ENCODE results near the gene MPP1. TPM values are rescaled to one million over a fixed set of nuclear protein-coding genes. Genes with fewer than 3 reads are reported as not detected.

MPP1 gene
- total RNA-seq, 6 donors from 2014 or later = 34.2 to 88.0 (median 52.4) TPM

- ATAC-seq (ENCODE audit: low FRiP score in 2 of 2) = peak in 1 of 2 donors; percentile 20
- Histone ChIP-seq H3K27me3 (no peaks in the 10 kb centered on the region), H3K4me3 (peak overlapping the region in 3 of 4 donors; percentile 55 to 59 (median 56)), H3K27ac (peak overlapping the region in 2 of 4 donors; percentile 90 to 91), H3K9me3 (no peaks in the 10 kb centered on the region), H3K4me1 (peaks cover 0 to 13% (median 5%) of the 10 kb centered on the region in 4 donors), H3K36me3 (no peaks in the 10 kb centered on the region)
- no peak for TF ChIP-seq POLR2A (IDR thresholded peaks at IDR 0.05)
- no peak for TF ChIP-seq EP300 (IDR thresholded peaks at IDR 0.05)
- no peak for TF ChIP-seq POLR2AphosphoS5 (IDR thresholded peaks at IDR 0.05)
- no peak for TF ChIP-seq CTCF (IDR thresholded peaks at IDR 0.05)
- WGBS, 2 donors = 36 to 56% methylated on average over 6 to 9 of the region's 9 CpGs
- DNase-seq = no peak
Measured at GRCh38 chrX:154751669-154752271, 53.5 kb downstream of the MPP1 start.

GRCh38 chrX:154751203-154751668, 54.0 kb downstream of the MPP1 start:
- Histone ChIP-seq H3K27ac (peak overlapping the region; percentile 80 to 91 (median 86)), H3K9me3 (no peaks in the 10 kb centered on the region), H3K36me3 (no peaks in the 10 kb centered on the region), H3K27me3 (no peaks in the 10 kb centered on the region), H3K4me1 (peaks cover 0 to 13% (median 5%) of the 10 kb centered on the region in 4 donors), H3K4me3 (peak overlapping the region in 3 of 4 donors; percentile 55 to 59 (median 56))
- WGBS, 2 donors = 15 to 48% methylated on average over 4 to 7 of the region's 20 CpGs
- ATAC-seq (ENCODE audit: low FRiP score in 2 of 2) (peak; percentile 32 to 37), DNase-seq (no peak)
- no peak for TF ChIP-seq EP300 (IDR thresholded peaks at IDR 0.05)
- TF ChIP-seq POLR2A (IDR thresholded peaks at IDR 0.05) = no peak

DNA sequence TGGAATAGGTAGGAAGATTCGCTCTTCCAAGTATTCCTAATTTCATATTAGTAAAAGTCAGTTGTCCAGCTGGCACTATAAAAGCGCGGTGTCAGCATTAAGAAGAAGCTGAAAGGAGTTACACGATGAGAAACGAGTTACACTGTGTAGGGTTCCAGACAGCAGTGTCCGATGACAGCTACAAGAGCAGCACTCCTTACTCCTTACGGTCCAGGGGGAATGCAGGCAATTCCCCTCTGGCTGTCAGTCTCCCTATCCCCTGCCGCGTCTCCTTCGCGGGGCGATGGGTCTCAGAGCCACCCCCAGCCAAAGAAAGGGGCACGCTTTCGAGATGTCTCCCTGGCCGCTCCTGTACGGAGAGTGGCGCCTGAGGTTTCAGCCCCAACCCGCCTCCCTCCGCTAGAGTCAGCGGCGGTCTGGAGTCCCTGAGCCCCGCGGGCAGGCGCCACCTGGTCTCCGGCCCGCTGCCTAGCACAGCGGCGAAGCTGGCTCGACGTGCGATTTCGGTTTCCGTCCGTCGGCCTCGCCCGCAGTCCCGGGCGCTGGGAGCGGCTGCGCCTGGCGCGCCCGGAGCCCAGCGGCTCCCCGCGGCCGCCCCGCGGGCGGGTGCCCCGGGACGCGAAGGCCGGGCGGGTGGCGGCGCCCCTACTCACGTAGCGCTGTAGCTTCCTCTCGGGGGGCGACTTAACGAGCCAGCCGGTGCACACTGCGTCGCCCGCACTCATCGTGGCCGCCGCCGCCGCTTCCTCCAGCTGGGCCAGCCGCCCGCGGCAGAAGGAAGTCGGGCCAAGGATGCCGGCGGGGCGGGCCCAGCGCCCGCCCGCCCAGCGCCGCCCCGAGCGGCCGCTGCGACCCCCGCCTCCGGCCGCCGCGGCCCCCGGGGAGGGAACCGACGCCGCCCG, 54.7 kb downstream of the MPP1 start, which contains the start of gene GAB3:
Gene GAB3 (minus strand): TSS at position 777 of the 902 bp plus-strand sequence. CDS start 52 bp downstream, at position 725.
- Histone ChIP-seq H3K27me3 (no peaks in the 10 kb centered on the region), H3K4me1 (peaks cover 0 to 13% (median 5%) of the 10 kb centered on the region in 4 donors), H3K27ac (peak within 1 kb of the TSS; percentile 80 to 91 (median 86)), H3K9me3 (no peaks in the 10 kb centered on the region), H3K4me3 (peak within 1 kb of the TSS in 3 of 4 donors; percentile 55 to 59 (median 56)), H3K36me3 (no peaks in the 10 kb centered on the region)
- WGBS, 2 donors = 6 to 34% methylated on average over 5 to 34 of the region's 98 CpGs
- DNase-seq = peak in 1 of 2 donors; percentile 91
- TF ChIP-seq POLR2AphosphoS5 (IDR thresholded peaks at IDR 0.05) (peak in 1 of 2 donors; percentile 15), EP300 (IDR thresholded peaks at IDR 0.05) (no peak), POLR2A (IDR thresholded peaks at IDR 0.05) (peak in 2 of 4 donors; percentile 19 to 23), CTCF (IDR thresholded peaks at IDR 0.05) (peak in 1 of 6 experiments; percentile 33)
- ATAC-seq (ENCODE audit: low FRiP score in 2 of 2) = peak; percentile 71 to 77

DNA sequence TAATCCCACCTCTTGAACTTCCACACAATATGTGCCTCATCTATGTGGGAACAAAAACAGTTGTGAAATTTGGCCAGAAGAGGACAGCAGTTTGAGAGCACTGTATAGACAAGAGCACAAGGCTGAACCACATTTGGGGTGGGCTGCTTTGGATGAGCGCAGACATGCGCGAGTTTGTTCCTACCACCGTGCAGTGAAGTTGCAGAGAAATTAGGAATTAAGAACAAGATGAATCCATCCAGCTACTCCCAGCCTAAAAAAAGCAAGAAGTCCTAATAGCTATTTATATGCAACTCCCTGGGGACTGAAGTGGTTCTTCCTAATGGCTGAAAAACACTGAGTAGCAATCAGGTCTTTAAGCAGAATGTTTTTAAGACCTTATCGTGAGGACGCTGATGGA, 55.4 kb downstream of the MPP1 start:
- no peak for TF ChIP-seq EP300 (IDR thresholded peaks at IDR 0.05)
- peaks cover 0 to 13% (median 5%) of the 10 kb centered on the region in 4 donors for H3K4me1 ChIP-seq
- H3K27ac ChIP-seq = peak overlapping the region; percentile 80 to 91 (median 86)
- peak overlapping the region in 3 of 4 donors; percentile 55 to 59 (median 56) for H3K4me3 ChIP-seq
- no peak for DNase-seq
- H3K9me3 ChIP-seq = no peaks in the 10 kb centered on the region
- no peaks in the 10 kb centered on the region for H3K36me3 ChIP-seq
- WGBS, 2 donors = 28 to 37% methylated on average over 5 to 6 of the region's 6 CpGs
- ATAC-seq (ENCODE audit: low FRiP score in 2 of 2) = peak in 1 of 2 donors; percentile 42
- no peaks in the 10 kb centered on the region for H3K27me3 ChIP-seq

DNA sequence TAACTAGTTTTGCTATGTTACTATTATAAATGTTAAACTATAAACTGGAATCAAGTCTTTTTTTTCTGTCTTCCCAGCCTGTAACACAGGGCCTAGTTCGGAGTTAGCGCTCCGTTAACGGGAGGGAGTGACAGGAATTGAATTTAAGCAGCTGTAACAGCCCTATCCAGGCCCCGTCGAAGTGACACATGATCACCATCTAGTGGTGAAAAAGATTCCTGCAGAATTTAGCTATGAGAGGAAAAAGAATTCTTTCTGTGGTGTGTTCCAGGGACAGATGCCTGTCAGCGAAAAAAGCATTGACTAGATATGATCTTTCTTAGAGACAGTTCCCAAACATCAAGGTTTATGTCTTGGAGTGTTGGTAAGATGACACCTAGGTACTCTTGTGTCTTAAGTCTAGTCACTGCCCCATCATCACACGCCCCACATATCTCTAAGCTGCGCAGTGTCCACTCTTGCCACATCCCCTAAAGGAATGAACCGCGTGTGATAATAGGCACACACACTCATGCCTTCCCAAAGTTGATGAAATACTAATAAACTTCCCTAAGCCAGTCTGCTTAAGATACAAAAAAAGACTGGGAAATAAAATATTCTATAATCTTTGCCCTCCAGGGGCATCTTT, 56.5 kb downstream of the MPP1 start:
- ATAC-seq (ENCODE audit: low FRiP score in 2 of 2) (peak; percentile 80 to 87), DNase-seq (peak in 1 of 2 donors; percentile 64)
- TF ChIP-seq CTCF (IDR thresholded peaks at IDR 0.05) (peak; percentile 64 to 76 (median 73)), POLR2A (IDR thresholded peaks at IDR 0.05) (no peak), EP300 (IDR thresholded peaks at IDR 0.05) (no peak)
- H3K4me3 ChIP-seq = peak overlapping the region in 1 of 4 donors; percentile 56
- H3K36me3 ChIP-seq = no peaks in the 10 kb centered on the region
- H3K9me3 ChIP-seq = no peaks in the 10 kb centered on the region
- H3K4me1 ChIP-seq = peaks cover 0 to 13% (median 5%) of the 10 kb centered on the region in 4 donors
- H3K27ac ChIP-seq = no peak overlapping the region
- no peaks in the 10 kb centered on the region for H3K27me3 ChIP-seq
- WGBS, 2 donors = 23 to 27% methylated on average over 11 of the region's 11 CpGs

All from upper lobe of left lung (tissue), 6 donors.